Endothelial cell (in vitro differentiated cells): ENCODE data around the gene CP. TPM values are rescaled to one million over a fixed set of nuclear protein-coding genes. Genes with fewer than 3 reads are reported as not detected.

Source experiments
- DNase-seq: peaks from one replicate; pipeline ENCODE4 v3.0.0; 2021; ENCODE audit warnings: low spot score
- H3K27ac Mint-ChIP-seq: one replicate; pipeline ENCODE4 v1.8.0; 2021; ENCODE audit warnings: mixed read lengths, inconsistent platforms; ENCODE audit not compliant: unreplicated experiment
- H3K27me3 Mint-ChIP-seq: one replicate; pipeline ENCODE4 v1.8.0; 2021; ENCODE audit warnings: mild to moderate bottlenecking, moderate library complexity, mixed read lengths, inconsistent platforms; ENCODE audit not compliant: unreplicated experiment
- H3K36me3 Mint-ChIP-seq: one replicate; pipeline ENCODE4 v1.8.0; 2021; ENCODE audit warnings: mild to moderate bottlenecking, low read depth, mixed read lengths, inconsistent platforms; ENCODE audit not compliant: unreplicated experiment
- H3K4me1 Mint-ChIP-seq: one replicate; pipeline ENCODE4 v1.8.0; 2021; ENCODE audit warnings: mild to moderate bottlenecking, mixed read lengths, inconsistent platforms; ENCODE audit not compliant: unreplicated experiment
- H3K4me3 Mint-ChIP-seq: one replicate; pipeline ENCODE4 v1.8.0; 2021; ENCODE audit warnings: mild to moderate bottlenecking, mixed read lengths, inconsistent platforms; ENCODE audit not compliant: unreplicated experiment
- H3K9me3 Mint-ChIP-seq: one replicate; pipeline ENCODE4 v1.8.0; 2021; ENCODE audit warnings: mixed read lengths, inconsistent platforms; ENCODE audit not compliant: unreplicated experiment
- CTCF ChIP-seq: fragments of 200-600 bp; sonication (generic); IDR thresholded peaks from one replicate; pipeline ENCODE4 v1.5.0; 2021; ENCODE audit warnings: antibody characterized with exemption; ENCODE audit not compliant: unreplicated experiment
- total RNA-seq: library from RNA; stranded (reverse); fragmentation: NEBNext Ultra II Directional; extraction: Animal tissue kit (Norgen Biotek cat#: 25700); gene quantifications from one replicate; pipeline ENCODE4 v1.2.1, GENCODE V29; 2021; ENCODE audit not compliant: unreplicated experiment

CP gene
- total RNA-seq, 1 donor from 2014 or later, result 0.44 TPM

- H3K4me1 Mint-ChIP-seq, result peaks cover 32% of the 10 kb centered on the region
- TF ChIP-seq CTCF, result no peak
- H3K36me3 Mint-ChIP-seq, result no peaks in the 10 kb centered on the region
- peaks cover 2% of the 10 kb centered on the region for H3K27me3 Mint-ChIP-seq
- no peak for DNase-seq
- no peak overlapping the region for H3K27ac Mint-ChIP-seq
- no peak overlapping the region for H3K4me3 Mint-ChIP-seq
- H3K9me3 Mint-ChIP-seq, result no peaks in the 10 kb centered on the region
These were observed 34.9 kb downstream of the CP start for GRCh38 chr3:149186721-149187120.

- no peak for DNase-seq
- peaks cover 2% of the 10 kb centered on the region for H3K27me3 Mint-ChIP-seq
- TF ChIP-seq CTCF, result no peak
- H3K4me3 Mint-ChIP-seq, result no peak overlapping the region
- H3K36me3 Mint-ChIP-seq, result no peaks in the 10 kb centered on the region
- peaks cover 28% of the 10 kb centered on the region for H3K4me1 Mint-ChIP-seq
- H3K9me3 Mint-ChIP-seq, result no peaks in the 10 kb centered on the region
- no peak overlapping the region for H3K27ac Mint-ChIP-seq
These were observed 35.4 kb downstream of the CP start for GRCh38 chr3:149186219-149186618.

- Mint-ChIP-seq H3K27ac (no peak overlapping the region), H3K9me3 (no peaks in the 10 kb centered on the region), H3K4me1 (peaks cover 19% of the 10 kb centered on the region), H3K27me3 (peaks cover 3% of the 10 kb centered on the region), H3K4me3 (no peak overlapping the region), H3K36me3 (peaks cover 4% of the 10 kb centered on the region)
- no peak for TF ChIP-seq CTCF
- DNase-seq, result no peak
These were observed 40.4 kb downstream of the CP start for GRCh38 chr3:149181182-149181581.

GRCh38 chr3:149180057-149180573 lies 41.5 kb downstream of the CP start:
- no peak for TF ChIP-seq CTCF
- peaks cover 14% of the 10 kb centered on the region for H3K4me1 Mint-ChIP-seq
- H3K36me3 Mint-ChIP-seq, result peaks cover 4% of the 10 kb centered on the region
- H3K27me3 Mint-ChIP-seq, result peaks cover 3% of the 10 kb centered on the region
- no peaks in the 10 kb centered on the region for H3K9me3 Mint-ChIP-seq
- no peak overlapping the region for H3K4me3 Mint-ChIP-seq
- no peak overlapping the region for H3K27ac Mint-ChIP-seq
- no peak for DNase-seq

GRCh38 chr3:149179220-149179619 lies 42.4 kb downstream of the CP start:
- Mint-ChIP-seq H3K27ac (peak overlapping the region; percentile 89), H3K27me3 (peaks cover 1% of the 10 kb centered on the region), H3K4me1 (peaks cover 10% of the 10 kb centered on the region), H3K4me3 (no peak overlapping the region), H3K9me3 (no peaks in the 10 kb centered on the region), H3K36me3 (peaks cover 4% of the 10 kb centered on the region)
- no peak for TF ChIP-seq CTCF
- no peak for DNase-seq
